B cell (primary cell): Measurements from ENCODE around the gene TM4SF5. TPM values are rescaled to one million over a fixed set of nuclear protein-coding genes. Genes with fewer than 3 reads are reported as not detected.
A peak's percentile ranks its signal among the peaks of the same experiment; 100 is the strongest.

Experiments used
- ATAC-seq: fragments of 200-7000 bp; cut with Tn5 transposase; one replicate; pipeline ENCODE4 v1.10.0; 2021; ENCODE audit warnings: low read depth, mild to moderate bottlenecking, moderate number of reproducible peaks, moderate library complexity
- CTCF ChIA-PET: fragments of 350-600 bp; sonication (Branson Sonifier 250); formaldehyde crosslinking; loops from one replicate; lab custom pipeline; 2021; ENCODE audit warnings: antibody characterized with exemption, inconsistent platforms; lab: Charles Lee
- POLR2A ChIA-PET: fragments of 350-600 bp; sonication (Branson Sonifier 250); formaldehyde crosslinking; loops from one replicate; lab custom pipeline; 2021; ENCODE audit warnings: antibody characterized with exemption; lab: Charles Lee
- DNase-seq: peaks from one replicate; pipeline ENCODE4 v3.0.0; 2013
- H2AFZ ChIP-seq: 2 replicates; pipeline ENCODE4 v1.6.1; 2012; ENCODE audit warnings: mild to moderate bottlenecking, low read depth, low read length; ENCODE audit not compliant: insufficient read depth, poor library complexity, severe bottlenecking
- H3K27ac ChIP-seq, 2 donors: 1 replicate in 1 of 2; 2 replicates in 1 of 2; pipeline ENCODE4 v1.5.1; 2012 to 2013; ENCODE audit warnings: low read length in 2 of 2, mild to moderate bottlenecking in 2 of 2, moderate library complexity in 1 of 2
- H3K27me3 ChIP-seq, 4 experiments: fragments of 200-600 bp in 1 of 4; sonication (generic) in 1 of 4; replicated peaks in 1 of 4; 1 replicate in 2 of 4; 2 replicates in 2 of 4; pipeline versions ENCODE4 v1.6.1 to v1.7.0; 2013 to 2016; ENCODE audit warnings: low read length in 3 of 4, mild to moderate bottlenecking in 2 of 4, mixed read lengths in 1 of 4, moderate library complexity in 1 of 4; ENCODE audit not compliant: insufficient read depth in 4 of 4, control insufficient read depth in 3 of 4; ENCODE audit errors: control extremely low read depth in 1 of 4
- H3K36me3 ChIP-seq, 2 experiments: replicated peaks in 1 of 2; 1 replicate in 1 of 2; 2 replicates in 1 of 2; pipeline versions ENCODE4 v1.6.1 to v1.7.1; 2013; ENCODE audit warnings: low read length in 1 of 2; ENCODE audit not compliant: insufficient read depth in 2 of 2, control insufficient read depth in 1 of 2; ENCODE audit errors: control extremely low read depth in 1 of 2, extremely low read depth in 1 of 2
- H3K4me1 ChIP-seq, 2 donors: fragments of 200-600 bp in 1 of 2; sonication (generic) in 1 of 2; 1 replicate in 1 of 2; 2 replicates in 1 of 2; pipeline versions ENCODE4 v1.5.1 to v1.6.1; 2013 to 2017; ENCODE audit warnings: low read length in 2 of 2; ENCODE audit not compliant: control insufficient read depth in 2 of 2, insufficient read depth in 2 of 2
- H3K4me2 ChIP-seq: replicated peaks from 2 replicates; pipeline ENCODE3; 2012; ENCODE audit warnings: mild to moderate bottlenecking, low read depth, low read length; ENCODE audit not compliant: poor library complexity, severe bottlenecking
- H3K4me3 ChIP-seq, 5 experiments: fragments of 200-600 bp in 1 of 5; sonication (generic) in 1 of 5; 1 replicate in 3 of 5; 2 replicates in 2 of 5; pipeline versions ENCODE4 v1.5.1 to v1.7.0; 2011 to 2016; ENCODE audit warnings: low read length in 4 of 5, mild to moderate bottlenecking in 4 of 5, low read depth in 2 of 5, control low read depth in 1 of 5, moderate library complexity in 1 of 5; ENCODE audit not compliant: insufficient read depth in 1 of 5; ENCODE audit errors: control extremely low read depth in 1 of 5, extremely low read depth in 1 of 5
- H3K79me2 ChIP-seq: fragments of 200-600 bp; sonication (generic); one replicate; pipeline ENCODE4 v1.6.0; 2016; ENCODE audit warnings: low read length; ENCODE audit not compliant: control insufficient read depth, insufficient read depth
- H3K9ac ChIP-seq: fragments of 200-600 bp; sonication (generic); 2 replicates; pipeline ENCODE4 v1.6.1; 2017; ENCODE audit warnings: mild to moderate bottlenecking, low read length, moderate library complexity
- H3K9me3 ChIP-seq, 3 donors: one replicate each; pipeline versions ENCODE4 v1.6.1 to v1.7.1; 2013; ENCODE audit warnings: low read length in 2 of 3; ENCODE audit not compliant: control insufficient read depth in 2 of 3, insufficient read depth in 1 of 3; ENCODE audit errors: control extremely low read depth in 1 of 3
- H4K20me1 ChIP-seq: 2 replicates; pipeline ENCODE4 v1.6.0; 2012; ENCODE audit warnings: mild to moderate bottlenecking, low read length; ENCODE audit not compliant: insufficient read depth, control insufficient read depth, poor library complexity, severe bottlenecking
- H3K27ac Mint-ChIP-seq: one replicate; pipeline ENCODE4 v1.8.0; 2021; ENCODE audit warnings: mixed read lengths
- H3K27me3 Mint-ChIP-seq: one replicate; pipeline ENCODE4 v1.8.0; 2021; ENCODE audit warnings: mixed read lengths
- H3K4me1 Mint-ChIP-seq: one replicate; pipeline ENCODE4 v1.8.0; 2021; ENCODE audit warnings: mixed read lengths
- H3K4me3 Mint-ChIP-seq: one replicate; pipeline ENCODE4 v1.8.0; 2021; ENCODE audit warnings: mixed read lengths
- H3K9me3 Mint-ChIP-seq: one replicate; pipeline ENCODE4 v1.8.0; 2022; ENCODE audit warnings: mixed read lengths; ENCODE audit not compliant: insufficient read depth
- CTCF ChIP-seq: fragments of 200-600 bp; IDR thresholded peaks from one replicate; pipeline ENCODE4 v1.8.0; 2022; ENCODE audit warnings: antibody characterized with exemption, mild to moderate bottlenecking
- EZH2 ChIP-seq: IDR thresholded peaks from 2 replicates; pipeline ENCODE4 v1.6.1; 2012; ENCODE audit warnings: borderline replicate concordance, low read depth, mild to moderate bottlenecking, moderate library complexity, low read length; ENCODE audit not compliant: insufficient read depth, poor library complexity, severe bottlenecking
- WGBS: methylation state at CpG from one replicate; pipeline ENCODE4 v1.1.5; 2013; ENCODE audit warnings: missing lambda C conversion rate; ENCODE audit not compliant: insufficient coverage; 5-methylcytosine and 5-hydroxymethylcytosine counted together
- intact Hi-C: fragments of 100-400 bp; cut with micrococcal nuclease; formaldehyde crosslinking; loops from one replicate; pipeline ENCODE4 v1.10.0; 2022
- polyA plus RNA-seq: library from polyadenylated mRNA; depleted of rRNA; stranded (reverse); fragments of >200 nt; gene quantifications from 2 replicates; pipeline ENCODE4 v1.2.3, GENCODE V29; 2012
- total RNA-seq, 2 donors: library from RNA; stranded (reverse); fragments of 120-200 nt in 1 of 2; gene quantifications; 1 replicate in 1 of 2; 2 replicates in 1 of 2; pipeline versions ENCODE4 v1.2.3 to v1.2.4, GENCODE V29; 2013 to 2022

Gene TM4SF5
- total and polyA plus RNA-seq, 2 donors (not counting 1 experiment from before 2014, with no cell fraction given): not detected

GRCh38 chr17:4742629-4743028, 29.1 kb upstream of the TM4SF5 start:
- Histone ChIP-seq H3K9me3 (no peaks in the 10 kb centered on the region), H4K20me1 (no peaks in the 10 kb centered on the region), H2AFZ (no peak overlapping the region), H3K4me3 (no peak overlapping the region), H3K36me3 (no peaks in the 10 kb centered on the region), H3K9ac (no peak overlapping the region), H3K27ac (no peak overlapping the region), H3K4me1 (peaks cover 26 to 30% of the 10 kb centered on the region in 2 donors), H3K27me3 (peaks cover 0 to 48% (median 18%) of the 10 kb centered on the region in 4 experiments), H3K79me2 (peaks cover 2% of the 10 kb centered on the region), H3K4me2 (no peak overlapping the region)
- DNase-seq: no peak
- ATAC-seq: no peak
- peaks cover 13% of the 10 kb centered on the region for H3K27me3 Mint-ChIP-seq
- H3K9me3 Mint-ChIP-seq: no peaks in the 10 kb centered on the region
- ChIA-PET CTCF (interaction anchor here (2.0 kb wide), 1 partner anchor 47 kb away, joined by 5 read pairs; no protein-coding TSS in a partner anchor), POLR2A (no interaction called here)
- no peak overlapping the region for H3K4me3 Mint-ChIP-seq
- intact Hi-C loops: no loop called here
- no peak overlapping the region for H3K27ac Mint-ChIP-seq
- WGBS: 97% methylated on average over 9 of the region's 10 CpGs
- TF ChIP-seq CTCF (no peak), EZH2 (no peak)
- peaks cover 23% of the 10 kb centered on the region for H3K4me1 Mint-ChIP-seq

- Histone ChIP-seq H3K4me3 (no peak overlapping the region), H3K4me1 (peaks cover 31 to 33% of the 10 kb centered on the region in 2 donors), H3K4me2 (no peak overlapping the region), H3K36me3 (no peaks in the 10 kb centered on the region), H3K9ac (no peak overlapping the region), H3K9me3 (no peaks in the 10 kb centered on the region), H3K27me3 (peaks cover 0 to 48% (median 18%) of the 10 kb centered on the region in 4 experiments), H4K20me1 (no peaks in the 10 kb centered on the region), H3K27ac (no peak overlapping the region), H3K79me2 (peaks cover 2% of the 10 kb centered on the region), H2AFZ (no peak overlapping the region)
- no peaks in the 10 kb centered on the region for H3K9me3 Mint-ChIP-seq
- H3K27ac Mint-ChIP-seq: peak overlapping the region; percentile 6
- ChIA-PET CTCF (interaction anchor here (2.0 kb wide), 1 partner anchor 46 kb away, joined by 5 read pairs; no protein-coding TSS in a partner anchor), POLR2A (no interaction called here)
- 94% methylated on average over 3 of the region's 8 CpGs for WGBS
- TF ChIP-seq CTCF (no peak), EZH2 (no peak)
- H3K4me1 Mint-ChIP-seq: peaks cover 26% of the 10 kb centered on the region
- H3K4me3 Mint-ChIP-seq: no peak overlapping the region
- intact Hi-C loops: no loop called here
- peaks cover 17% of the 10 kb centered on the region for H3K27me3 Mint-ChIP-seq
- no peak for ATAC-seq
- DNase-seq: no peak
These were observed 28.5 kb upstream of the TM4SF5 start for GRCh38 chr17:4743216-4743615.
